Stimulated activated CD8-positive, alpha-beta memory T cell treated with anti-CD3 and anti-CD28 coated beads, Interleukin-12 subunit alpha, Interleukin-12 subunit beta, amount 100 ng/mL, for 4 hours (primary cell): ENCODE results near the gene CEP164.

Experiments
- DNase-seq: peaks from one replicate; pipeline ENCODE4 v3.0.0-alpha.2; 2020; ENCODE audit warnings: low read depth

The CEP164 gene

DNA sequence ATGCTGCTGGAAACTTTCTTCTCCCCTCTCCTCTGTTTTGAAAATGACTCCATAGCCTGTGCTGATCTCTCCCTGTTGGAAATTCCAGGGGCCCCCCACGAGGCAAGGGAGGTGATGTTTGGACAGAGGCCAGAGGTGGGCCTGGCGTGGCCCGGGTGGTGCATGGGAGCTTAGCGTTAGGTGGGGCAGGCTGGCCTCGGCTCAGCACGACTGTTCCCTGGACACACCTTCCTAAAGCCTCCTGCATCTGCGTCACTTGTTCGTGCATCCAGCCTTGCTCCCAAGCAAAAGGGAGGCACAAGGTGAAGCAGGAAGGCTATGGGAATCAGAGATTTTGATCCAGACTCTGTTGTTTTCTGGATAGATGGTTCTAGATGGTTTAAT, 135.2 kb downstream of the CEP164 start:
- DNase-seq: no peak
